ENCODE data around the gene IGSF5. TPM values are rescaled to one million over a fixed set of nuclear protein-coding genes. Genes with fewer than 3 reads are reported as not detected.

Gene IGSF5
- total and polyA plus RNA-seq, 4 donors: 0.06 to 0.11 (median 0.06) TPM; not detected in 1

- TF ChIP-seq CTCF (IDR thresholded peaks at IDR 0.05; ENCODE audit: control extremely low read depth, extremely low read depth): no peak
- no peaks in the 10 kb centered on the region for H3K36me3 ChIP-seq (ENCODE audit: control insufficient read depth in 4 of 4, insufficient read depth in 4 of 4, low read length in 4 of 4)
- no peak overlapping the region for H3K9ac ChIP-seq (ENCODE audit: insufficient read depth in 1 of 2, low read length in 2 of 2)
- WGBS, 2 donors: 84 to 88% methylated on average over 14 of the region's 14 CpGs
- H3K9me3 ChIP-seq (ENCODE audit: control insufficient read depth in 4 of 4, insufficient read depth in 3 of 4, low read length in 3 of 4): no peaks in the 10 kb centered on the region
- no peak for DNase-seq
- no peak overlapping the region for H3K4me3 ChIP-seq
- ATAC-seq (ENCODE audit: insufficient read depth, low FRiP score): no peak
- no peaks in the 10 kb centered on the region for H3K4me1 ChIP-seq (ENCODE audit: control insufficient read depth in 5 of 5, insufficient read depth in 5 of 5, low read length in 5 of 5)
- H3K27me3 ChIP-seq (ENCODE audit: control insufficient read depth in 3 of 3, insufficient read depth in 3 of 3, low read length in 2 of 3): no peaks in the 10 kb centered on the region
- no peak overlapping the region for H3K27ac ChIP-seq (ENCODE audit: low read depth in 1 of 2, low read length in 1 of 2)
Measured at GRCh38 chr21:39842741-39843459, 97.9 kb downstream of the IGSF5 start.

- Histone ChIP-seq H3K4me1 (ENCODE audit: control insufficient read depth in 5 of 5, insufficient read depth in 5 of 5, low read length in 5 of 5) (no peaks in the 10 kb centered on the region), H3K9me3 (ENCODE audit: control insufficient read depth in 4 of 4, insufficient read depth in 3 of 4, low read length in 3 of 4) (no peaks in the 10 kb centered on the region), H3K4me3 (no peak overlapping the region), H3K27ac (ENCODE audit: low read depth in 1 of 2, low read length in 1 of 2) (no peak overlapping the region), H3K36me3 (ENCODE audit: control insufficient read depth in 4 of 4, insufficient read depth in 4 of 4, low read length in 4 of 4) (no peaks in the 10 kb centered on the region), H3K27me3 (ENCODE audit: control insufficient read depth in 3 of 3, insufficient read depth in 3 of 3, low read length in 2 of 3) (no peaks in the 10 kb centered on the region), H3K9ac (ENCODE audit: insufficient read depth in 1 of 2, low read length in 2 of 2) (no peak overlapping the region)
- ATAC-seq (ENCODE audit: insufficient read depth, low FRiP score) (no peak), DNase-seq (no peak)
- 83 to 88% methylated on average over 4 of the region's 4 CpGs for WGBS, 2 donors
- no peak for TF ChIP-seq CTCF (IDR thresholded peaks at IDR 0.05; ENCODE audit: control extremely low read depth, extremely low read depth)
Measured at GRCh38 chr21:39843483-39843882, 98.5 kb downstream of the IGSF5 start.

- Histone ChIP-seq H3K36me3 (ENCODE audit: control insufficient read depth in 4 of 4, insufficient read depth in 4 of 4, low read length in 4 of 4) (no peaks in the 10 kb centered on the region), H3K27me3 (ENCODE audit: control insufficient read depth in 3 of 3, insufficient read depth in 3 of 3, low read length in 2 of 3) (no peaks in the 10 kb centered on the region), H3K4me3 (no peak overlapping the region), H3K27ac (ENCODE audit: low read depth in 1 of 2, low read length in 1 of 2) (no peak overlapping the region), H3K9ac (ENCODE audit: insufficient read depth in 1 of 2, low read length in 2 of 2) (no peak overlapping the region), H3K4me1 (ENCODE audit: control insufficient read depth in 5 of 5, insufficient read depth in 5 of 5, low read length in 5 of 5) (no peaks in the 10 kb centered on the region), H3K9me3 (ENCODE audit: control insufficient read depth in 4 of 4, insufficient read depth in 3 of 4, low read length in 3 of 4) (no peaks in the 10 kb centered on the region)
- WGBS, 2 donors: 89 to 92% methylated on average over 5 of the region's 5 CpGs
- no peak for TF ChIP-seq CTCF (IDR thresholded peaks at IDR 0.05; ENCODE audit: control extremely low read depth, extremely low read depth)
- DNase-seq (no peak), ATAC-seq (ENCODE audit: insufficient read depth, low FRiP score) (no peak)
Measured at GRCh38 chr21:39843916-39844315, 98.9 kb downstream of the IGSF5 start.
